ENCODE data around the gene PDZRN4. TPM values are rescaled to one million over a fixed set of nuclear protein-coding genes. Genes with fewer than 3 reads are reported as not detected.
"Not testable (repeated sequence)": the region's sequence is repeated elsewhere in the genome, so short reads cannot be mapped to it uniquely, and the experiment has no call there.

PDZRN4 gene
- total and polyA plus RNA-seq, 9 donors = 1.5 to 11.0 (median 4.1) TPM

DNA sequence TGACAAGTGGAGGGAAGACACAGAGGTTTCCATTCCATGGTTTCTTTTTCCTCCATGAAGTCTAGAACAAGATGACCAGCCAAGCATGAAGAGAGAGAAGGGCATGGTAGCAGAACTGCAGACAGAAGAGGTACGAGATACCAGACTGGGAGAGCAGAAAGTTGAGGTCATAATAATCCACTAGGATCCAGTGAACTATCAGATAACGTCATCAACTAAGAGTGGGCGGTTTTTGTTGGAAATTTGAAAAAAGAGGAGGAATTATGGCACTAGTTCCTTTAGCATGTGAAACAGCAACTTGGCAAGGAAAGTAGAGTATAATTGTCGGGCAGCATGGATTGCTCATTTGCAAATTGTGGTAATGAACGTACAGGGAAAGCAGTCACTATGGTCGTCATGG, 357.6 kb downstream of the PDZRN4 start:
- 88 to 96% (median 91%) methylated on average over 6 of the region's 6 CpGs for WGBS, 3 donors
- TF ChIP-seq, protein P1, sequence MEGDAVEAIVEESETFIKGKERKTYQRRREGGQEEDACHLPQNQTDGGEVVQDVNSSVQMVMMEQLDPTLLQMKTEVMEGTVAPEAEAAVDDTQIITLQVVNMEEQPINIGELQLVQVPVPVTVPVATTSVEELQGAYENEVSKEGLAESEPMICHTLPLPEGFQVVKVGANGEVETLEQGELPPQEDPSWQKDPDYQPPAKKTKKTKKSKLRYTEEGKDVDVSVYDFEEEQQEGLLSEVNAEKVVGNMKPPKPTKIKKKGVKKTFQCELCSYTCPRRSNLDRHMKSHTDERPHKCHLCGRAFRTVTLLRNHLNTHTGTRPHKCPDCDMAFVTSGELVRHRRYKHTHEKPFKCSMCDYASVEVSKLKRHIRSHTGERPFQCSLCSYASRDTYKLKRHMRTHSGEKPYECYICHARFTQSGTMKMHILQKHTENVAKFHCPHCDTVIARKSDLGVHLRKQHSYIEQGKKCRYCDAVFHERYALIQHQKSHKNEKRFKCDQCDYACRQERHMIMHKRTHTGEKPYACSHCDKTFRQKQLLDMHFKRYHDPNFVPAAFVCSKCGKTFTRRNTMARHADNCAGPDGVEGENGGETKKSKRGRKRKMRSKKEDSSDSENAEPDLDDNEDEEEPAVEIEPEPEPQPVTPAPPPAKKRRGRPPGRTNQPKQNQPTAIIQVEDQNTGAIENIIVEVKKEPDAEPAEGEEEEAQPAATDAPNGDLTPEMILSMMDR (IDR thresholded peaks at IDR 0.05) = no peak
- TF ChIP-seq EP300 (IDR thresholded peaks at IDR 0.05) (no peak), POLR2A (IDR thresholded peaks at IDR 0.05) (no peak)
- intact Hi-C loops (cut with DNase I) = no loop called here

DNA sequence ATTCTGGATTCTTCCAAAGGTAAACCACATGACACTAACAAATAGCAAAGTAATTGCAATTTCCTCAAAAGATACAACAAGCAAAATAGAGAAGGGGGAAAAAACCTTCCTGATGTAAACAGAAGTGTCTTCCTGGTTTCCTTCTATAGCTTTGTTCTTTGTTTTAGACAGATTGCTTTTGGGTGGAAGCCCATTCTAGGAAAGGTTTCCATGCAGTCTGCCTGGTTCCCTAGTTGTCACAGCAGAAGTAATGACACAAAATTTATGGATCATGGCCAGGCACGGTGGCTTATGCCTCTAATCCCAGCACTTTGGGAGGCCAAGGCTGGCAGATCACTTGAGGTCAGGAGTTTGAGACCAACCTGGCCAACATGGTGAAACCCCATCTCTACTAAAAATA, 359.0 kb downstream of the PDZRN4 start:
- DNase-seq; H3K4me3 ChIP-seq; H3K9me3 ChIP-seq; intact Hi-C loops (cut with DNase I); H3K4me1 ChIP-seq (ENCODE audit: insufficient read depth); H3K27ac ChIP-seq; H3K36me3 ChIP-seq; H3K27me3 ChIP-seq: not testable (repeated sequence)
- 67 to 71% (median 67%) methylated on average over 1 of the region's 1 CpG for WGBS, 3 donors

More for the DNA sequence above, 357.6 kb downstream of the PDZRN4 start:
- no peaks in the 10 kb centered on the region for H3K36me3 ChIP-seq
- H3K9me3 ChIP-seq = no peaks in the 10 kb centered on the region
- no peaks in the 10 kb centered on the region for H3K27me3 ChIP-seq
- H3K27ac ChIP-seq = no peak overlapping the region
- no peak overlapping the region for H3K4me3 ChIP-seq
- DNase-seq = no peak
- H3K4me1 ChIP-seq (ENCODE audit: insufficient read depth) = no peaks in the 10 kb centered on the region

GRCh38 chr12:41548926-41549325, 360.8 kb downstream of the PDZRN4 start:
- 94 to 97% (median 96%) methylated on average over 4 of the region's 4 CpGs for WGBS, 3 donors
- Histone ChIP-seq H3K27ac (no peak overlapping the region), H3K9me3 (no peaks in the 10 kb centered on the region), H3K4me3 (no peak overlapping the region), H3K4me1 (ENCODE audit: insufficient read depth) (no peaks in the 10 kb centered on the region), H3K36me3 (no peaks in the 10 kb centered on the region), H3K27me3 (no peaks in the 10 kb centered on the region)
- DNase-seq = no peak
- intact Hi-C loops (cut with DNase I) = no loop called here
- no peak for TF ChIP-seq EP300 (IDR thresholded peaks at IDR 0.05)
- no peak for TF ChIP-seq POLR2A (IDR thresholded peaks at IDR 0.05)
- TF ChIP-seq, protein P1 (IDR thresholded peaks at IDR 0.05) = no peak

GRCh38 chr12:41552588-41552987, 364.5 kb downstream of the PDZRN4 start:
- no peak for TF ChIP-seq EP300 (IDR thresholded peaks at IDR 0.05)
- TF ChIP-seq, protein P1 (IDR thresholded peaks at IDR 0.05) = no peak
- TF ChIP-seq POLR2A (IDR thresholded peaks at IDR 0.05) = no peak
- no peaks in the 10 kb centered on the region for H3K36me3 ChIP-seq
- H3K4me3 ChIP-seq = no peak overlapping the region
- no peaks in the 10 kb centered on the region for H3K4me1 ChIP-seq (ENCODE audit: insufficient read depth)
- H3K27ac ChIP-seq = no peak overlapping the region
- no peak for DNase-seq
- H3K27me3 ChIP-seq = no peaks in the 10 kb centered on the region
- 67 to 73% (median 68%) methylated on average over 9 of the region's 9 CpGs for WGBS, 3 donors
- intact Hi-C loops (cut with DNase I) = no loop called here
- no peaks in the 10 kb centered on the region for H3K9me3 ChIP-seq

DNA sequence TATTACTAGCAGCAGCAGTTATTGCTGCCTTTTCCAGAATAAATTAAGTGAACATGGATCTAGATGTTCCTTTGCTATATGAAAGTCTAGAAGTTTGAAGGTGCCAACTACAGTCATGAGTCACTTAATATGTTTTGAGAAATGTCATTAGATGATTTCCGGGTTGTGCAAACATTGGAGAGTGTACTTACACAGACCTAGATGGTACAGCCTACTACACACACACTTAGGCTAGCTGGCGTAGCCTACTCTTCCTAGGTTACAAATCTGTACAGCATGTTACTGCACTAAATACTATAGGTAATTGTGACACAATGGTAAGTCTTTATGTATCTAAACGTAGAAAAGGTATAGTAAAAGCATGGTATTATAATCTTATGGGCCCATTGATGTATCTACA, 368.1 kb downstream of the PDZRN4 start:
- 90 to 93% (median 91%) methylated on average over 3 of the region's 3 CpGs for WGBS, 3 donors
- Histone ChIP-seq H3K4me3 (no peak overlapping the region), H3K27me3 (no peaks in the 10 kb centered on the region), H3K9me3 (no peaks in the 10 kb centered on the region), H3K4me1 (ENCODE audit: insufficient read depth) (no peaks in the 10 kb centered on the region), H3K27ac (no peak overlapping the region), H3K36me3 (no peaks in the 10 kb centered on the region)
- intact Hi-C loops (cut with DNase I) = no loop called here
- no peak for DNase-seq
- TF ChIP-seq POLR2A (IDR thresholded peaks at IDR 0.05) (no peak), EP300 (IDR thresholded peaks at IDR 0.05) (no peak)
- TF ChIP-seq, protein P1 (IDR thresholded peaks at IDR 0.05) = no peak

All from ovary (tissue), 9 donors.